C1 segment of cervical spinal cord (tissue), 14 donors: ENCODE measurements around the gene CTNNA3.

ENCODE experiments used
- DNase-seq, 14 donors: peaks; one replicate each; lab custom pipeline; 2025; lab: John Stamatoyannopoulos, UW

The CTNNA3 gene

DNA sequence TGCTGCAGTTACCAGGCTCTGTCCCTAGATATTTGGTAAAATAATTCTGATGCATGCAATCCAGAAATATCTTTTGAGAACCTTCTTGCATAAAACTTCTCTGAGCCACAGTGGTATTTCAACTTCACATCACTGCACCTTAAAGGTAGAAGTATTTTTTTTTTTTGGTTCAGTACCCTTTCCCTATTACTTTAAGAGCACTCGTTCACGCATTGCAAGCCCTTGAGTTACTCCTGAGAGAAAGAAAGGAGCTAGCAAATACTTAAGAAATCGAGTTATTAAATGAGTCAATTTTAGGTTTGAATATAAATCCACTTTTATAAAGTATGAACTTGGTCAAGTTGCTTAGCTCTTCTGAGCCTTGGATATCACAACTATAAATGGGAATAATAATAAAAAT, 1377.2 kb downstream of the CTNNA3 start:
- DNase-seq = no peak

DNA sequence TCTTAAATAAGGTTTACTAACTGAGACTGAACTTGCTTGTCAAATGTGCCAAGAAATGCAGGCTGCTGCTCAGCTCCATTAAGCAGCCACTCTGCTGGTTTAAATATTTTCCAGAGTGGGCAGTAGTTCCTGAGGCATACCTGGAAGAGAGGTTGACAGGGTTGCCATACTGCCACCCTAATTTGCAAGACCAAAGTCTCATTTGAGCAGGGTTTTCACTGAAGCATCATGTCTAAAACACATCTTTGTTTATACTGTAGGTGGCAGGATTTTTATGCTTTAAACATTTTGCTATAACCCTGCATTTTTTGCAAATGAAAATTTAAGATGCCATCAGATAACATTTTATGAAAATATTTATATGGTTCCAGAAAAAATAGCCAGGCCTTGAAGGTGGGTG, 1388.2 kb downstream of the CTNNA3 start:
- DNase-seq = no peak

DNA sequence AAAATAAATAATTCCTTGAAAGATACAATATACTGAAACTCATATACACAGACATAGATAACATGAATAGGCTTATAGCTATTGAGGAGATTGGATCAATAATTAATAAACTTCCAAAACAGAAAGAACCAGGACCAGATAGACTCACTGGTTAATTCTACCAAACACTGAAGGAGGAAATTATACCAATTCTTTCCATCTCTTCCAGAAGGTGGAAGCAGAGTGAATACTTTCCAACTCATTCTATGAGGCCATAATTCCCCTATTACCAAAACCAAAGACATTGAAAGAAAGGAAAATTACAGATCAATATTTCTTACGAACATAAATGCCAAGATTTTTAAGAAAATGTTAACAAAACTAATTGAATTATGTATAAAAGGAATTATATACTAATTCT, 1394.9 kb downstream of the CTNNA3 start:
- no peak for DNase-seq

DNA sequence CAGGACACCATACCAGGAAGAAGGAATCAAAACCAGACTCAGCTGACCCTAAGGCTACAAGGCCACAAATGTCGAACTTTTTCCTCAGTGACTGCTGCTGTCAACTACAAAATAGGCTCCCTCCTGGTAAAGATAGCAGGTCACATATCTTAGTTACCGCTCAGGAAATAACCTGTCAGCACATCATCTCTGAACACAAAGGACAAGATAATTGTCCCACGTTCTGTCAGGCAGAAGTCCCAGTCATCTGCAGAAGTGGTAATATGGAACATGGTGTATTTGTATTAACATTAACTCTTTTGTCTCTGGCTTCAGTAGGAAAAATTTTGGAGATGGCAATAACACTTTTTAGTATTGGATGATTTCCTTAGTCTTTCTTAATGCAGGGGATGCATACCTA, 1400.4 kb downstream of the CTNNA3 start:
- no peak for DNase-seq

DNA sequence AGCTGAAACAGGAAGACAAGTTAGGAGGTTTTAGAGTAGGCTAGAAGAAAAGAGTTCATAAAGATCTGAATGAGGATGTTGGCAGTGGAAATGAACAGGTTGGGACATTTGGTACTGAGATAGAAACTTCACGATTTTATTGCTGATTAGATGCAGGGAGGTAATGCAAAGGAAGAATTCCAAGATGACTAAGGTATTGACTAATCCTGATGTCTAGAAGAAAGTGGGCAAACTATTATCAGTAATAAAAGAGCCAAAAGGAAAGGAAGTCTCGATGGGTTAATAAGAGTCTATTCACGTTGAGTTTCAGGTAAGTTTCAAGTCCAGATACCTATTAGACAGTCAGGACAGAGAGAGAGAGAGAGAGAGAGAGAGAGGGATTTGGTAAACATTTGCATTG, 1401.5 kb downstream of the CTNNA3 start:
- DNase-seq = no peak

DNA sequence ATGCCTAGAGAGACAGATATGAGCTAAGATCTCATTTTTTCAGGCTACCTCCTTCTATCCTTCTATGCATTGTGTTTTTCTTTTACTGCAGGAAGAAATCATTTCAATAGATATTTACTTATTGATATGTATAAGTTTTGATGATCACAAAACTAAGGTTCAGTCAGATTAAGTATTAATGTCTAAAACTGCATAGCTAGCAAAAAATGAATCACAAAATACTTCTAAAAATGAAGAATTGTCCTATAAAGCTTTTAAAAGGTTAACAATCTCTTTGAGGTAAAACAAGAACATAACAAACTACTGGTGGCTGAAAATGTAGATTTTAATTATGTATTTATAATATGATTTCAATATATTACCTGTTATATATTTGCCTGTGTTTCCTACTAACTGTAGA, 1403.1 kb downstream of the CTNNA3 start:
- no peak for DNase-seq

DNA sequence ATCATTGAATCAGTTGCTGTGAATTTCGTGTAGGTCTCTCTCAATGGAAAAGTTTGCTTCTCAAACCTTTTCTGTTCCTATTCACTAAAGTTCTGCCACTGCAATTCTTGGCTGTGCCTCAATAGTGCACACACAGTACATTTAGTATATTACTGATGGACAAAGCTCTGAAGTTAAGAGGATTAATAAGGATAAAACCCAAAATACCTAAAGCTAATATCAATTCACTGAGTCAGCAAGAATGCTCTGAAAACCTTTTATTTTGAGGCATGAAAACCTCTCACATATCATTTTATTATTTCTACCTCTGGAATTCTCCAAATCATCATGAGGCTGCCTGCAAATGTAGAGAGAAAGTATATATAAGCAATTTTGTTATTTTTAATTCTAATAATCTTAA, 1403.5 kb downstream of the CTNNA3 start:
- no peak for DNase-seq

DNA sequence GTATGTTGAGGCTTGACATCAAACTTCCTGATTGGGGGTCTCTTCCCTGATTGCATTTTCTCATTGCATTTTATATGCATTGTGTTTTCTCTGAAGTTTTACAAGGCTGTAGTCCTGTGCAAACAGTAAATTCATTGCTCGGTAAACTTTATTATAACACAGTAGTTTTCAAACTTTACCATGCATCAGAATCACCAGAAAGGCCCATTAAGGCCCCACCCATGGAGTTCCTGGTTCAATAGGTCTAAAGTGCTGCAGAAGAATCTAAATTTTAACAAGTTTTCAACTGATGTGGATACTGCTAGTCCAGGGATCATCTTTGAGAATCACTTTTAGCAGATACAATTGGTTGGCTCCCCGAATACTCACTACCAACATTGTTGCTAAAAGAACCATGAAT, 1404.9 kb downstream of the CTNNA3 start:
- DNase-seq = no peak

DNA sequence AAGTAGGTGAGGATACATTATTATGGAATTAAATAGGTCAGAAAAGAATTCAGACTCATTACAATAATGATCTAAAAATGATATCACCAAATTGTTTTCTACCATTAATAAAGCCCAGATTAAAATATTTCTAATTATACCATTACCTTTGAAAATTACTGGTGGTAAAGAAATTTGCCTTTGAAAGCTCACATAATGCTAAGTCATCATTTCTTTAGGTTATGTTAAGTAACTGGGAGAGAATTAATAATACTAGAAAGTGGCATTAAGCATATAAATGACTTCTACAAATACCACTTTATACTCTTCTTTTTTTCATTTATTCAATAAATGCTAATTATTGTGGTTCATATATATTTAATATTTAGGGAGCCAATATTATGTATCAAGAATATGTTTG, 1411.4 kb downstream of the CTNNA3 start:
- no peak for DNase-seq

DNA sequence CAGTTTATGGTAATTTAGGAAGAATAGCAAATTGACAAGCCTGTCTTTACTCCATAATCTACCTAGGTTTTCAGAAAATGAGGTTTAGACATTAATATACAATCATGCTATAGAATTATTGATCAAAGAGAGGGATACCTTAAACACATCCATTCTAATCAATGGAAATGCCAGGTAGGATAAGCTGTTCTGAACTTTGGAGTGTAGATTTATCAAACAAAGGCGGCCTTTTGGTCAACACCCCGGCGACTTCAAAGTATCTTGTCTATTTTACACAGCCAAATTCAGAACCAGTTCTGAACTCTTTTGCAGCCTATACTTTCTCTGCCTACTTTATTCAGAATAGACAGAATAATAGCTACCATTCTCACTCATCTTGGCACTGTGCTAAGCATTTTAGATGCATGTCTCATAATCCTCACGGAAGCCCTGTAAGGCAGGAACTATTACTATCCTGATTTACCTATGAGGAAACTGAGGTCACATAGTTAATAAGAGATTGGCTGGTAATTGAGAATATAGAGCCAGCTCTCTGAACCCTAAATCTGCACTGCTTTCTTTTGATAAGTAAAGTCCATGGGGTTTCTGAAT, 1412.0 kb downstream of the CTNNA3 start:
- no peak for DNase-seq

DNA sequence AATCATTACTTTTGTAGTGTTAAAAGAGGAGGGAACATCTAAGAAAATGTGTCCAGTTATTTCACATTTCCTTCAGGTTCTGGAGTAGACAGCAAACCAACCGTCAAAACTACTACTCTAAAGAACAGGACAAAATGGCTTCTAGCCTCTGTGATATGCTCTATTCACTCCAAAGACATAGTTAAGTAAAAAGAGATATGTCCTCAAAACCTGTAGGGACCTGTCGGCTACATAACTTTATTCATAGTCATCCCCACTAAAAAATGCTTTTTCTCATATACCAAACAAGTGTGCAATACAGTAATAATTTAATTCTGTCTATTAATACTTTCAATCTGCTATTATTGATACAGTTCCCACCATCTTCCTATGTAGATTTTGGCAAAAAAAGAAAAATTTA, 1412.9 kb downstream of the CTNNA3 start:
- DNase-seq = no peak

DNA sequence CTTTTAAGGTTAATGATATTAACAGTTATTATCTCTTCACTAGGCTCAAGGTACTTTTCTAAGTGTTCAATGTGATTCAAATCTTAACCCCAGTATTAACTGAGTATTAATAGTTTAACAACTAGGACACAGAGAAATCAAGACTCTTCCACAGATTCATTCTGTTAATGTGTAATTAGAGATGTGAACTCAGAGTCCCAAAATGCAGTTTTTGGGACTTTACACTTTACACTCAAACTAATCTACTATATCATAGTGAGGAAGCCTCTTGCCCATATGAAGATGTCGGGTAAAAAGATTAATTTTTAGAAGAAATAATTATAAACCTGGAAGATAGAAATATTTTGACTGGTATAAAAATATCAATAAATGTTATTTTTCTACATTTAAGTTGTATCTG, 1414.7 kb downstream of the CTNNA3 start:
- no peak for DNase-seq

DNA sequence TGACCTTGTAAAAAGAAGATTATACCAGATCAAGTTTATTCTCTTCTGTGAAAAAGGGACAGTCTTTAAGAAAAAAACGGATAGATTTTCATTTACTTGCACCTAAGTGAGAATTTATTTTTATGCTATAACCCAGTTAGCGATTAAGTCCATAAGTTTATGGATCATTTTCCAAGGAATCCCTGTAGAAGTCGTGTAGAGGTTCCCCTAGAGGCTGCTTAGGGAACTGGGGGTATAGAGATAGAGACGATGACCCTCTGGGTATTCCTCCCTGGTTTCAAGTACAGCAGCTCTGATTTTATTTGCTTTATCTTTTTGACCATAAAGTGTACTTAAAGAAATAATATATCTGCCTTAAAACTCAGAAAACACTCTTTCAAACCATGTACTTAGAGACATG, 1418.5 kb downstream of the CTNNA3 start:
- no peak for DNase-seq

DNA sequence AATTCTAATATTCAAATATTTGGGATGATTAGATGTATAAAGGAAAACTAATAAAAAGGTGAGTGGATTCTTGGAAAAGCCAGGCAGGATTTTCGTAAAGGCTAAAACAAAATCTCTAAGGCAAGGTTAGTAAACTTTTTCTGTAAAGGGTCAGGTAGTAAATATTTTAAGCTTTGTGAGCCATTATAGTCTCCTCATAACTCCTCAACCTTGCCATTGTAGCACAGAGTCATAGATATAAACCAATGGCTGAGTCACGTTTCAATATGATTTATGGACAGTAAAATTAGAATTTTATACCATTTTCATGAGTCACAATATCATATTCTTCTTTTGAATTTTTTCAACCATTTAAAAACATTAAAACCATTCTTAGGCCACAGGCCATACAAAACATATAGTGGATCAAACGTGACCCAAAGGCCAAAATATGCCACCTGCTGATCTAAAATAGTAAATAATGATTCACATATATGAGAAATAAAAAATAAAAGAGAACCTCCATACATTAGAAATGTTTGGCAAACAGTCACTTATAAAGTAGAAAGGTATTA, 1422.0 kb downstream of the CTNNA3 start:
- no peak for DNase-seq

DNA sequence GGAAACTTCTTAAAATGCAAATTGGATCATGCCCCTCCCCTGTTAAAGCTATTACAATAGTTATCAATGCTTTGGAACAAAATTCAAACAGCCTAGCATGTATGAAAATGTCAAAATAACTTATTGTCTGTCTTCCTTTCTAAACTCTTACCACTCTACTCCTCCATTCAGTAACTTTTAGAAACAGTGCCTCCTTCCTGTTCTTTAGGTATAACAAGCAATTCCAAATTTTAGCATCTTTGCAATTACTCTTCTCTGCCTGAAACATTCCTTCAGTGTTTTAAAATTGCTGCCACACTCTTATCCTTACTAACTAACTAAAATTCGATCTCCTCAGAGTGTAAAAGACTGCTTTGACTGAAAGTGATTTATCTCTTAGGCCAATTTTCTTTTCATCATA, 1430.6 kb downstream of the CTNNA3 start:
- no peak for DNase-seq

DNA sequence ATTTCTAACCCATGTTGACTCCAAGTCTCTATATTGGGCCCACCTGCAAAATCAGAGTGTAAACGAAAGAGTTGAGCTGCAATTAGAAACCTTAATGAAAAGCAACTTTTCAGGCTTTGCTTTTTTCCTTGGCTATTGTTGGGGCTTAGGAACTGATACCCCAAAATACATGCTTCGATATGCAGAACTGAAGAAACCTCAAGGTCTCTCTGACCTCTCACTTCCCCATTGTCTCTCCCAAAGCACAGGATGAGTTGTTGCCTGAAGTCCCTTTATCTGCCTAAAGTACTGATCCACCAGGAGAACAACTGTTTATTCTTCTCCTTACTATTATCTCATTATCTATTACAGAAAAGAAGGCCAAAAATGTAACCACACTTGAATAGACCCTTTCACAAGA, 1436.2 kb downstream of the CTNNA3 start:
- no peak for DNase-seq

DNA sequence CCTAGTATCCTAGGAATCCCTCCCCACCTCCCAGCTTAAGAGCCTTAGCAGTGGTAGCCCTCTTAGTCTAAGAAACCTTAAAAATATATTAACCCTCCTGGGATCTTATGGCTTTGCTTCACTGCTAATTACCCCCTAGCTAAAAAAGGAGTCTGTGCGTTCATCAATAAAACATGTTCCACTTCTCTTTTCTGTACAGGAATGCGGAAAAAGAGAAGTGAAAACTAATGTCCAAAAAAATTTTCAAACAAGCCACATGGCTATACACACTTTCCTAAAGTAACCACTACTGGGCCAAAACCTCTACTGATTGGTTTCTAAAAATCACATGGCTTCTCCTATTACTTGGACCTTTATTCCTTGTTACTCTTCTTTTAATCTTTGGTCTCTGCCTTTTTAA, 1437.3 kb downstream of the CTNNA3 start:
- DNase-seq = no peak

DNA sequence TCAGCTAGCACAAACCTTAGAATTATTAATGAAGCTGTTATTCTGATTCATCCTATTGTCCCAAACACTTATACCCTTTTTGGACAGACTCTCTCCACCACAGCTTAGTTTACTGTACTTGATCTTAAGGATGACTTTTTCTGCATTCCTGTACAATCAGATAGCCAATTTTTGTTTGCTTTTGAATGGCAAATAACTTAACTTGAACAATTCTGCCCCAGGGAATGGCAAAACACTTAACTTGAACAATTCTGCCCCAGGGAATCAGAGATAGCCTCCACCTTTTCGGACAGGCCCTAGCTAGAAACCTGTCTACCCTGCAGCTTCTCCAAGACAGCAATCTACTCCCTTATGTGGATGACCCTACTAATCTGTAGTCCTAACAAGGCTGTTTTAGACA, 1438.2 kb downstream of the CTNNA3 start:
- no peak for DNase-seq

DNA sequence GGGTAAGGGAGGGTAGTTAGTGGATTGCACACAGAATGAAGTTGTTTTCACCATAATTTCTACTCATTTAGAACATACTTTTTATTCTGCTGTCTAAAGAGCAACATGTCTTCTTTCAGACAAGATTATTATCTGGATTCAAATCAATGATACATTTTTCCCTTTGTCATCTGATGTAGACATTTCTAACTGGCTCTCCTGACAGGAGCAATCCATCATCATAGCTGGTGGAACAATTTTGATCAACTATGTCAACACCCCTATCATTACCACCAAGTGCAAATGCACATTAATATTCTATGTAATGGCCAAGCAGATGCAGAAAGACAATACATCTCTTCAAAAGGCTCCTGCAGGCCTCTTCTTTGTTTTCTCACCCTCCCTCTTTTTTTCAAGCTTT, 1443.0 kb downstream of the CTNNA3 start:
- no peak for DNase-seq

DNA sequence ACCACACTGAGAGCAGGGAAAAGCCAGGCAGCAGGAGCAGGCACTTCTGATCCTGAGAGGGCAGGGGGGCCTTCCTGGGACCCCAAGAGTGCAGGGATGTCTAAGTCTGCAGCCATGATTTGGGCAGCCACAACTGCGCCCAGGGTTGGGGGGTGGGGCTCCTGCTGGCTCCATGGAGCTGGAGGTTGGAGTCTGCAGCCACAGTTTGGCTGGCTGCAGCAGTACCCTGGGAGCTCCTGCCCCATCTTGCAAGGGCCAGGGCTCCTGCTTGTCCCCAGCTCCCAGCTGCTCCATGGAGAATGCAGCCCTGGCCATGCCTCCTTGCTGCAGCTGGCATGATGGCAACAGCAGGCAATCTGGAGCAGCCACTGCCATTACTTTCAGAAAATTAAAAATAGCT, 1449.8 kb downstream of the CTNNA3 start:
- DNase-seq = no peak

DNA sequence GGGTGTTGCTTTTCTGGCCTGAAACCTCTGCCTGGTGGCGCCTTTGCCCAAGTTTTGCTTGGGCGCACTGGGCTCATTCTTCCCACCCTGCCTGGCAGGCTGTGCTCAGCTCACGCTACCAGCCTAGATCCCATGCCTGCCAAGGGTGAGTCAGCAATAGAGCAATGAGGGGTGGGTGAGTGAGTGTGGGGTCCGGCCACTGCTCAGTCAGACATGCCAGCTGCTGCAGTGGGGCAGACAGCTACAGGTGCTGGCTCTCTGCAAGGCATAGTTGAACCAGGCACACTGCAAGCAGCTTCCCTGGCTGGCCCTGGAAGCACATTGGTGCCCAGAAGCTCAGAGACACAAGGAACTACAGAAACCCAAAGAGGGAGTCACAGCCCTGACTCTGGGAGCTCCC, 1451.0 kb downstream of the CTNNA3 start:
- no peak for DNase-seq

DNA sequence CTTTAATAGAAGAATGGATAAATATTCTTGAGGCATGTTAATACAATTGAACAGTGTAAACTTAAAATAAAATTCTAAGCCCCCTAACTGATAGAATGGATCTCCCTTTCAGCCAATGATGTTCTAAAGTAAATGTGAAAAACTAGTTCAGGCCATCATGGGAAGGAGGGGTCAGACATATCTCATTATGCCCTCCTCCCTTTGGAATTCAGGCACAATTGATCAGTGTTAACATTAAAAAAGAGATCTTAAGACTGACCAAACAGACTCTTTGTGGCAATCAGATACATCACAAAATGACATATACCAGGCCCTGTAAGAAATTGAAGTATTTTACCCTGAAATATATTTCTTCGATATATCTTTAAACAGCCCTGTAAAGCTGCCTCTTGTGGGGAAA, 1453.1 kb downstream of the CTNNA3 start:
- DNase-seq = no peak

DNA sequence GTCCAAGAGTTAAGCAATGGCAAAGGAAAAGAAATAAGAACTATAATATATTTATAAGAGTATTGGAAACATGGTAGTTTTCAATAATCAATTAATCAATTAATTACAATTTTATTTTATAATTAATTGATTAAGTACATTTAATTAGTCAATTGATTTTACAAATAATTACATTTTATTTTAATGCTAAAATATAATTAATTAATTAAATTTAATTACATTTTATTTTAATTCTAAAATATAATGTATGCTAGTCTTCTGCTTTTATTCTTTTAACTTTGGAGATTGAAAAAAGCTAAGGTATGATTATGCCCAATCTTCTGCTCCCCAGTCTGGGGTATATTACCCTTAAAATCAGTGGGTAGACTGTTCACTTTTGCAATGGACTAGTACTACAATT, 1456.9 kb downstream of the CTNNA3 start:
- no peak for DNase-seq

DNA sequence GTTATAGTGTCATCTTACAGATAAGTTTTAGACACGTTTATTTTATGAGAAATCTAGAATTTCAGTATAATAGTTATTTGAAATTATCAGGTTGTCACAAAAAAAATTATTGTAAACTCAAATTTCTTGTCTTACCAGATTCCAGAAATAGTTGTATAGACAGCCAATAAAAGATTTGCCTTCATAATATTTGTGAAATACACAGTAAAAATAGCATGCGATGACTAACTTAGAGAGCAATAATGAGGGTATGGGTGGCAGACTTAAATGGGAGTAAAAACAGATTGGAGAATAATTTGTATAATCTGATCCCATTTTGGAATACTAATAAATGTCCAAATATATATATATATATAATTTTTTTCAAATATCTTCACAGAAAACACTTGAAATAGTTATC, 1457.7 kb downstream of the CTNNA3 start:
- DNase-seq = no peak
